Measurements from ENCODE around the gene SLC66A2.

The SLC66A2 gene

DNA sequence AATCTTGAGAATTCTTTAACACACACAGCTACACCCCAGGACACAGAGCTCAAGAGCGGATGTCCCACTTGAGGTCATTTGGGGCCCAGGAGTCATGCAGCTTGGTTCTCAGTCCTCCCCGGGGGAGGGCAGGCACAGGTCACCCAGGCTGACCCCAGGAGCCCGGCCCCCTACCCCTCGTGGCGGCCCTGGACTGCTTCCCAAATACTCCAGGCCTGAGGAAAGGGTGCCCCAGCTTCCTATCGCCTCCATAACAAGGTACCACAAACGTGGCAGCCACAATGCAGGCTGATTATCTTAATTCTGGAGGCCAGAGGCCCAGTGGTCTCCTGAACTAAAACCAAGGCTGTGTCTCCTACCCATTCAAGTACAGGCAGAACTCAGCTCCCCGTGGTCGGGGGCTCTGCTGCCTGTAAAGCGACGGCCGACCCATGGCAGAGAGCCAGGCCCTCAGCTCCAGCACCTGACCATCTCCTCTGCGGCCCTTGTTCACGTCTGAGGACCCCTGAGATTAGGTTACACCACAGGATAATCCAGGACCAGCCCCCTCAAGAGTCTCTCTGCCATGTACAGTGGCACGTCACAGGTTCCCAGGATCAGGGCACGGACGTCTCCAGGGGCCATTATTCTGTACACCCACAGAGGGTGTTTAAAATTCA is 10.5 kb downstream of the SLC66A2 start:
- H3K4me3 ChIP-seq (ENCODE audit: low read depth in 1 of 2, low read length in 1 of 2): no peak overlapping the region
- H3K27ac ChIP-seq: no peak overlapping the region
- TF ChIP-seq, protein P1, sequence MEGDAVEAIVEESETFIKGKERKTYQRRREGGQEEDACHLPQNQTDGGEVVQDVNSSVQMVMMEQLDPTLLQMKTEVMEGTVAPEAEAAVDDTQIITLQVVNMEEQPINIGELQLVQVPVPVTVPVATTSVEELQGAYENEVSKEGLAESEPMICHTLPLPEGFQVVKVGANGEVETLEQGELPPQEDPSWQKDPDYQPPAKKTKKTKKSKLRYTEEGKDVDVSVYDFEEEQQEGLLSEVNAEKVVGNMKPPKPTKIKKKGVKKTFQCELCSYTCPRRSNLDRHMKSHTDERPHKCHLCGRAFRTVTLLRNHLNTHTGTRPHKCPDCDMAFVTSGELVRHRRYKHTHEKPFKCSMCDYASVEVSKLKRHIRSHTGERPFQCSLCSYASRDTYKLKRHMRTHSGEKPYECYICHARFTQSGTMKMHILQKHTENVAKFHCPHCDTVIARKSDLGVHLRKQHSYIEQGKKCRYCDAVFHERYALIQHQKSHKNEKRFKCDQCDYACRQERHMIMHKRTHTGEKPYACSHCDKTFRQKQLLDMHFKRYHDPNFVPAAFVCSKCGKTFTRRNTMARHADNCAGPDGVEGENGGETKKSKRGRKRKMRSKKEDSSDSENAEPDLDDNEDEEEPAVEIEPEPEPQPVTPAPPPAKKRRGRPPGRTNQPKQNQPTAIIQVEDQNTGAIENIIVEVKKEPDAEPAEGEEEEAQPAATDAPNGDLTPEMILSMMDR (IDR thresholded peaks at IDR 0.05): no peak
- peaks cover 55% of the 10 kb centered on the region for H3K36me3 ChIP-seq
- no peaks in the 10 kb centered on the region for H3K27me3 ChIP-seq
- H3K9me3 ChIP-seq: no peaks in the 10 kb centered on the region
- H3K4me1 ChIP-seq (ENCODE audit: control insufficient read depth in 1 of 2, insufficient read depth in 1 of 2, low read depth in 1 of 2, low read length in 1 of 2): no peaks in the 10 kb centered on the region

DNA sequence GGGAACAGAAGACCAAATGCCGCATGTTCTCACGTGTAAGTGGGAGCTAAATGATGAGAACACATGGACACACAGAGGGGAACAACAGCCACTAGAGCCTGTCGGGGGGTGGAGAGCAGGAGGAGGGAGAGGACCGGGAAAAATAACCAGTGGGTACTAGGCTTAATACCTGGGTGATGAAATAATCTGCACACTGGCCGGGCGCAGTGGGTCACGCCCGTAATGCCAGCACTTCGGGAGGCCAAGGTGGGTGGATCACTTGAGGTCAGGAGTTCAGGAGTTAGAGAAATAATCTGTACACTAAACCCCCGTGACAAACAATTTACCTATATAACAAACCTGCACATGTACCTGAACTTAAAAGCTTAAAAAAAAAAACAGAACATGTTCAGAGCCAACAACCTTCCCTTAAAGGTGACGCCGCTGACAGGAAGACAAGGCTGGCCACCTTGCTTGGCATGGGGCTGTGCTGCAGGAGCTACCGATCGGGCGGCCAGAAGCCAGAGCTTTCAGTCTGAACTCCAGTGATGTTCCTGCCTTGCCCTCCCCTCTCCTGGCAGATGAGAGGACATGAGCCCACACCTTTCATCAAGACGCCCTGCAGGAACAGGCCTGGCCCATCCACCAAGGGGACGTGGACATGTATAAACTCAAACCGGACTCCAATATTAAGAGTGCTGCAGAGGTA is 11.2 kb downstream of the SLC66A2 start:
- Histone ChIP-seq H3K27ac (no peak overlapping the region), H3K27me3 (no peaks in the 10 kb centered on the region), H3K4me1 (ENCODE audit: control insufficient read depth in 1 of 2, insufficient read depth in 1 of 2, low read depth in 1 of 2, low read length in 1 of 2) (no peaks in the 10 kb centered on the region), H3K36me3 (peaks cover 57% of the 10 kb centered on the region), H3K9me3 (no peaks in the 10 kb centered on the region), H3K4me3 (ENCODE audit: low read depth in 1 of 2, low read length in 1 of 2) (no peak overlapping the region)
- TF ChIP-seq, protein P1 (IDR thresholded peaks at IDR 0.05): no peak

DNA sequence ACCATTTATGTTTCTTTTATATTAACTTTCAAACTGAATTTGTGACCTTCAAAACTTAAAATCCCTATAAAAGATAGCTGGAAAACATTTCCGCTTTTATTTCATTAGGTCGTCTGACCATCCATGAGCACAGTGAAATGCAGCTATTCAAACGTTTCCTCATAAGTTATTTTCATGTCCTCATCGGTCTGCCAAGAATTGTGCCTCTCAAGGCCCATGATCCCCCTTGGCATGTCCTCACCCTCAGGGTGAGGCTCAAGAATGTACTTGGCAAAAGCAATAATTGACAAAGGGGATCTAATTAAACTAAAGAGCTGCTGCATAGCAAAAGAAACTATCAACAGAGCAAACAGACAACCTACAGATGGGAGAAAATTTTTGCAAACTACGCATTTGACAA is 12.4 kb downstream of the SLC66A2 start:
- Histone ChIP-seq H3K27me3 (no peaks in the 10 kb centered on the region), H3K27ac (no peak overlapping the region), H3K4me3 (ENCODE audit: low read depth in 1 of 2, low read length in 1 of 2) (no peak overlapping the region), H3K9me3 (no peaks in the 10 kb centered on the region), H3K36me3 (peaks cover 66% of the 10 kb centered on the region), H3K4me1 (ENCODE audit: control insufficient read depth in 1 of 2, insufficient read depth in 1 of 2, low read depth in 1 of 2, low read length in 1 of 2) (no peaks in the 10 kb centered on the region)
- TF ChIP-seq, protein P1 (IDR thresholded peaks at IDR 0.05): no peak

DNA sequence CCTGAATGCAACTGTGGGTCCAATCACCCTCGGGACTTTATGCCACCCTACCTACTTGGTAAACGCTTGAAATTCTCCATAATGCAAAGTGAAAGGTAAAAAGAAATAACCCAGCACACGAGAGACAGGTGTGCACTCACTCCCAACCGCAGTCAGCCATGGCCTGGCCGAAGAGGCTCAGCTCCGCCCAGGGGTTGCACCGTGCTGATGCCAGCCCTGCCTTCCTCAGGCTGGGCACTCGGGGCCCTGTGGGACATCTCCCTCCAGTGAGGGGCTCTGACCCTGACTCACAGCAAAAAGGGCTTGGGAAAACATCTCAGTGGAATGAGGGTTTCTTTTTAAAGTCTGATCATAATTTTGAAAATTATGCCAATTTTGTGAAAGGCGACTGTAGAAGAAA is 13.3 kb downstream of the SLC66A2 start:
- H3K4me1 ChIP-seq (ENCODE audit: control insufficient read depth in 1 of 2, insufficient read depth in 1 of 2, low read depth in 1 of 2, low read length in 1 of 2): no peaks in the 10 kb centered on the region
- no peaks in the 10 kb centered on the region for H3K27me3 ChIP-seq
- H3K36me3 ChIP-seq: peaks cover 60% of the 10 kb centered on the region
- TF ChIP-seq, protein P1 (IDR thresholded peaks at IDR 0.05): no peak
- no peak overlapping the region for H3K4me3 ChIP-seq (ENCODE audit: low read depth in 1 of 2, low read length in 1 of 2)
- H3K9me3 ChIP-seq: peaks cover 3% of the 10 kb centered on the region
- no peak overlapping the region for H3K27ac ChIP-seq

DNA sequence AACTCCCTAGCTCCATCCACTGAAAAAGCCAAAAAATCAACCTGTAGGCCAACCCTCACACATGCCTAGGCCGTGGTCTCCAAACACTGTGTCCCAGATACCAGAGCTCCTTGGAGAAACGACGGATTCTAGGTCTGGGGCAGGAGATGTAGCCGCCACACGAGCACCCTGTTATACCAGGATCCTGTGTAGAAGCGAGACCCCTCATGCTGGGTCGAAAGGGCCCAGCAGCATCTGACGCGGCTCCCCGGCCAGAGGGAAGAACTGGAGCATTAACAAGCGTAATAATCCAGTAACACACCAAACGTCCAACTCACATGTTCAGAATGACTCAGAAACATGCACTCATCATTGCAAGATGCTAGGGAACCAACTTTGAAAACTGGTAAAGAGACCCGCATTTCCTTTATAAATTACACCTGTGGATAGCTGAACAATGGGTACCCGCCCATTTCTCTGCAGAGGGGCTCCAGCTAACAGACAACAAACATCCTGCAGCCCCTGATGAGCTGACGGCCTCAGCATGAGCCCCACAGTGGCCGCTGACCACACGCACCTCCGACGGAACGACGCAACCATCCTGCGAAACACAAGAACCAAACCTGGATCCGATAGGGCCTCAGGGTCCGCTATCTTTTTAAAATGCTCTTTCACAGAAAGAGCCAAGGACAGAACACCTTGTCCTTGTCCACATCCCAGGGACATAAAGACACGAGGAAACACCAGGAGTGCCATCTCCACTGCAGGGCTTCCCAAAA is 14.2 kb downstream of the SLC66A2 start:
- Histone ChIP-seq H3K9me3 (peaks cover 3% of the 10 kb centered on the region), H3K4me3 (ENCODE audit: low read depth in 1 of 2, low read length in 1 of 2) (no peak overlapping the region), H3K4me1 (ENCODE audit: control insufficient read depth in 1 of 2, insufficient read depth in 1 of 2, low read depth in 1 of 2, low read length in 1 of 2) (no peaks in the 10 kb centered on the region), H3K27me3 (no peaks in the 10 kb centered on the region), H3K36me3 (peaks cover 51% of the 10 kb centered on the region), H3K27ac (no peak overlapping the region)
- TF ChIP-seq, protein P1 (IDR thresholded peaks at IDR 0.05): no peak
